ENCODE data around the gene PTPRN2. TPM values are rescaled to one million over a fixed set of nuclear protein-coding genes. Genes with fewer than 3 reads are reported as not detected.
A peak's percentile ranks its signal among the peaks of the same experiment; 100 is the strongest.
"Not testable (repeated sequence)": the region's sequence is repeated elsewhere in the genome, so short reads cannot be mapped to it uniquely, and the experiment has no call there.

PTPRN2 gene
- polyA plus RNA-seq, 1 donor, result 5.7 TPM

- DNase-seq, result no peak
These were observed 219.2 kb downstream of the PTPRN2 start for GRCh38 chr7:158368449-158368848.

GRCh38 chr7:158367634-158367982 is 220.0 kb downstream of the PTPRN2 start:
- DNase-seq, result no peak

- DNase-seq, result no peak
These were observed 220.5 kb downstream of the PTPRN2 start for GRCh38 chr7:158366916-158367633.

GRCh38 chr7:158366346-158366745 is 221.3 kb downstream of the PTPRN2 start:
- no peak for DNase-seq

- DNase-seq, result no peak
These were observed 222.4 kb downstream of the PTPRN2 start for GRCh38 chr7:158365267-158365666.

- DNase-seq, result no peak
These were observed 223.2 kb downstream of the PTPRN2 start for GRCh38 chr7:158364451-158364850.

GRCh38 chr7:158362912-158363905 is 224.4 kb downstream of the PTPRN2 start:
- peak; percentile 20 for DNase-seq

- no peak for DNase-seq
These were observed 225.6 kb downstream of the PTPRN2 start for GRCh38 chr7:158362001-158362400.

- DNase-seq, result no peak
These were observed 226.2 kb downstream of the PTPRN2 start for GRCh38 chr7:158361326-158361946.

GRCh38 chr7:158358926-158359645 is 228.5 kb downstream of the PTPRN2 start:
- no peak for DNase-seq

- DNase-seq, result no peak
These were observed 229.5 kb downstream of the PTPRN2 start for GRCh38 chr7:158357898-158358821.

GRCh38 chr7:158357106-158357897 is 230.3 kb downstream of the PTPRN2 start:
- DNase-seq, result no peak

- no peak for DNase-seq
These were observed 231.2 kb downstream of the PTPRN2 start for GRCh38 chr7:158356454-158356853.

- DNase-seq, result no peak
These were observed 232.1 kb downstream of the PTPRN2 start for GRCh38 chr7:158355456-158356065.

GRCh38 chr7:158354861-158355260 is 232.8 kb downstream of the PTPRN2 start:
- no peak for DNase-seq

- peak; percentile 14 for DNase-seq
These were observed 233.7 kb downstream of the PTPRN2 start for GRCh38 chr7:158353606-158354570.

GRCh38 chr7:158351899-158352729 is 235.5 kb downstream of the PTPRN2 start:
- DNase-seq, result not testable (repeated sequence)

Measured in left kidney (tissue), 2 donors.